ENCODE results near the gene KHDC3L. TPM values are rescaled to one million over a fixed set of nuclear protein-coding genes. Genes with fewer than 3 reads are reported as not detected.
"Not testable (repeated sequence)": the region's sequence is repeated elsewhere in the genome, so short reads cannot be mapped to it uniquely, and the experiment has no call there.

The KHDC3L gene
- total RNA-seq, 4 donors from 2014 or later: not detected

GRCh38 chr6:73388800-73389512 lies 26.5 kb downstream of the KHDC3L start:
- H3K9me3 ChIP-seq: no peaks in the 10 kb centered on the region
- no peaks in the 10 kb centered on the region for H3K27me3 ChIP-seq
- H3K4me1 ChIP-seq: peaks cover 3 to 11% (median 9%) of the 10 kb centered on the region in 4 donors
- WGBS: 8% methylated on average over 18 of the region's 38 CpGs
- H3K4me3 ChIP-seq: peak overlapping the region; percentile 51 to 64 (median 56)
- intact Hi-C loops (cut with DNase I): no loop called here
- no peak for DNase-seq (ENCODE audit: extremely low spot score)
- no peaks in the 10 kb centered on the region for H3K36me3 ChIP-seq
- peak overlapping the region; percentile 42 to 64 (median 48) for H3K27ac ChIP-seq (replicated peaks in 1 of 4)
- TF ChIP-seq CTCF (IDR thresholded peaks at IDR 0.05): peak; percentile 39 to 67 (median 41)
- TF ChIP-seq EP300 (IDR thresholded peaks at IDR 0.05): no peak
- TF ChIP-seq POLR2AphosphoS5 (IDR thresholded peaks at IDR 0.05): no peak
- TF ChIP-seq POLR2A (IDR thresholded peaks at IDR 0.05; ENCODE audit: low read depth): no peak

GRCh38 chr6:73389854-73390253 lies 27.4 kb downstream of the KHDC3L start:
- H3K4me1 ChIP-seq: peaks cover 3 to 11% (median 9%) of the 10 kb centered on the region in 4 donors
- WGBS: 94% methylated on average over 10 of the region's 10 CpGs
- TF ChIP-seq CTCF (IDR thresholded peaks at IDR 0.05) (no peak), EP300 (IDR thresholded peaks at IDR 0.05) (no peak), POLR2A (IDR thresholded peaks at IDR 0.05; ENCODE audit: low read depth) (no peak), POLR2AphosphoS5 (IDR thresholded peaks at IDR 0.05) (no peak)
- H3K9me3 ChIP-seq: no peaks in the 10 kb centered on the region
- no peaks in the 10 kb centered on the region for H3K27me3 ChIP-seq
- no peaks in the 10 kb centered on the region for H3K36me3 ChIP-seq
- DNase-seq (ENCODE audit: extremely low spot score): no peak
- intact Hi-C loops (cut with DNase I): no loop called here
- H3K27ac ChIP-seq (replicated peaks in 1 of 4): no peak overlapping the region
- no peak overlapping the region for H3K4me3 ChIP-seq

GRCh38 chr6:73391675-73392074 lies 29.2 kb downstream of the KHDC3L start:
- no peak for DNase-seq (ENCODE audit: extremely low spot score)
- intact Hi-C loops (cut with DNase I): no loop called here
- H3K27ac ChIP-seq (replicated peaks in 1 of 4): no peak overlapping the region
- no peaks in the 10 kb centered on the region for H3K27me3 ChIP-seq
- WGBS: 90% methylated on average over 2 of the region's 2 CpGs
- H3K36me3 ChIP-seq: no peaks in the 10 kb centered on the region
- no peak for TF ChIP-seq POLR2AphosphoS5 (IDR thresholded peaks at IDR 0.05)
- TF ChIP-seq POLR2A (IDR thresholded peaks at IDR 0.05; ENCODE audit: low read depth): no peak
- no peak for TF ChIP-seq CTCF (IDR thresholded peaks at IDR 0.05)
- no peak for TF ChIP-seq EP300 (IDR thresholded peaks at IDR 0.05)
- H3K4me1 ChIP-seq: peaks cover 3 to 11% (median 9%) of the 10 kb centered on the region in 4 donors
- H3K9me3 ChIP-seq: no peaks in the 10 kb centered on the region
- no peak overlapping the region for H3K4me3 ChIP-seq

- H3K4me1 ChIP-seq: peaks cover 3 to 11% (median 9%) of the 10 kb centered on the region in 4 donors
- H3K4me3 ChIP-seq; H3K36me3 ChIP-seq; DNase-seq (ENCODE audit: extremely low spot score); H3K9me3 ChIP-seq; H3K27me3 ChIP-seq; H3K27ac ChIP-seq (replicated peaks in 1 of 4); intact Hi-C loops (cut with DNase I): not testable (repeated sequence)
- WGBS: 71% methylated on average over 4 of the region's 4 CpGs
These were observed 29.7 kb downstream of the KHDC3L start for GRCh38 chr6:73392188-73392587.

GRCh38 chr6:73393278-73393677 lies 30.8 kb downstream of the KHDC3L start:
- Histone ChIP-seq H3K27me3 (no peaks in the 10 kb centered on the region), H3K4me1 (peaks cover 3 to 10% (median 9%) of the 10 kb centered on the region in 4 donors), H3K4me3 (no peak overlapping the region), H3K27ac (replicated peaks in 1 of 4) (no peak overlapping the region), H3K9me3 (no peaks in the 10 kb centered on the region), H3K36me3 (no peaks in the 10 kb centered on the region)
- WGBS: 90% methylated on average over 3 of the region's 3 CpGs
- TF ChIP-seq CTCF (IDR thresholded peaks at IDR 0.05): no peak
- DNase-seq (ENCODE audit: extremely low spot score): no peak
- intact Hi-C loops (cut with DNase I): no loop called here

Data from esophagus muscularis mucosa (tissue), 4 donors.